HFF-Myc (cell line): ENCODE results near the gene ZNF282.

Source experiments
- DNase-seq: peaks from one replicate; pipeline ENCODE4 v3.0.0-alpha.2; 2011; ENCODE audit warnings: low read depth; ENCODE audit errors: extremely low read depth
- H3K4me3 ChIP-seq: replicated peaks from 2 replicates; pipeline ENCODE4 v1.5.1; 2011; ENCODE audit warnings: low read depth, mild to moderate bottlenecking, control low read depth, low read length
- TF ChIP-seq, protein P1 (sequence below): IDR thresholded peaks from 2 replicates; pipeline ENCODE4 v1.5.1; 2012; ENCODE audit warnings: mild to moderate bottlenecking, low read depth, low read length, control low read depth; ENCODE audit errors: missing control alignments

ZNF282 gene

DNA sequence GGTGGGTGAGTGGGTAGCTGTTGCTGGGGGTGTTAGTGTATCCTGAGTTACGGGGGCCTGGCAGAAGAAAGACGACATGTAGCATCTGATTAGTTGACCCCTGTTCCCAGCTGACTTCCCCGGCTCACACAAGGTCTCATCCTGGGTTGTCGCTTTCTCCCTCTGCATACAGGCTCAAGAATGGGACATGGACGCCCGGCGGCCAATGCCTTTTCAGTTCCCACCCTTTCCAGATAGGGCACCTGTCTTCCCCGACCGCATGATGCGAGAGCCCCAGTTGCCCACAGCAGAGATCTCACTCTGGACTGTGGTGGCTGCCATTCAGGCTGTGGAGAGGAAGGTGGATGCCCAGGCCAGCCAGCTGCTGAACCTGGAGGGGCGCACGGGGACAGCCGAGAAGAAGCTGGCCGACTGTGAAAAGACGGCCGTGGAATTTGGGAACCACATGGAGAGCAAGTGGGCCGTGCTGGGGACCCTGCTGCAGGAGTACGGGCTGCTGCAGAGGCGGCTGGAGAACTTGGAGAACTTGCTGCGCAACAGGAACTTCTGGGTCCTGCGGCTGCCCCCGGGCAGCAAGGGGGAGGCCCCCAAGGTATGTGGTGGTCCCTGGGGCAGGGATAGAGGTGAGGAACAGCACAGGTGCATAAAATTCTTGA lies 2.9 kb downstream of the ZNF282 start:
- TF ChIP-seq, protein P1, sequence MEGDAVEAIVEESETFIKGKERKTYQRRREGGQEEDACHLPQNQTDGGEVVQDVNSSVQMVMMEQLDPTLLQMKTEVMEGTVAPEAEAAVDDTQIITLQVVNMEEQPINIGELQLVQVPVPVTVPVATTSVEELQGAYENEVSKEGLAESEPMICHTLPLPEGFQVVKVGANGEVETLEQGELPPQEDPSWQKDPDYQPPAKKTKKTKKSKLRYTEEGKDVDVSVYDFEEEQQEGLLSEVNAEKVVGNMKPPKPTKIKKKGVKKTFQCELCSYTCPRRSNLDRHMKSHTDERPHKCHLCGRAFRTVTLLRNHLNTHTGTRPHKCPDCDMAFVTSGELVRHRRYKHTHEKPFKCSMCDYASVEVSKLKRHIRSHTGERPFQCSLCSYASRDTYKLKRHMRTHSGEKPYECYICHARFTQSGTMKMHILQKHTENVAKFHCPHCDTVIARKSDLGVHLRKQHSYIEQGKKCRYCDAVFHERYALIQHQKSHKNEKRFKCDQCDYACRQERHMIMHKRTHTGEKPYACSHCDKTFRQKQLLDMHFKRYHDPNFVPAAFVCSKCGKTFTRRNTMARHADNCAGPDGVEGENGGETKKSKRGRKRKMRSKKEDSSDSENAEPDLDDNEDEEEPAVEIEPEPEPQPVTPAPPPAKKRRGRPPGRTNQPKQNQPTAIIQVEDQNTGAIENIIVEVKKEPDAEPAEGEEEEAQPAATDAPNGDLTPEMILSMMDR = no peak
- no peak overlapping the region for H3K4me3 ChIP-seq
- DNase-seq = no peak

DNA sequence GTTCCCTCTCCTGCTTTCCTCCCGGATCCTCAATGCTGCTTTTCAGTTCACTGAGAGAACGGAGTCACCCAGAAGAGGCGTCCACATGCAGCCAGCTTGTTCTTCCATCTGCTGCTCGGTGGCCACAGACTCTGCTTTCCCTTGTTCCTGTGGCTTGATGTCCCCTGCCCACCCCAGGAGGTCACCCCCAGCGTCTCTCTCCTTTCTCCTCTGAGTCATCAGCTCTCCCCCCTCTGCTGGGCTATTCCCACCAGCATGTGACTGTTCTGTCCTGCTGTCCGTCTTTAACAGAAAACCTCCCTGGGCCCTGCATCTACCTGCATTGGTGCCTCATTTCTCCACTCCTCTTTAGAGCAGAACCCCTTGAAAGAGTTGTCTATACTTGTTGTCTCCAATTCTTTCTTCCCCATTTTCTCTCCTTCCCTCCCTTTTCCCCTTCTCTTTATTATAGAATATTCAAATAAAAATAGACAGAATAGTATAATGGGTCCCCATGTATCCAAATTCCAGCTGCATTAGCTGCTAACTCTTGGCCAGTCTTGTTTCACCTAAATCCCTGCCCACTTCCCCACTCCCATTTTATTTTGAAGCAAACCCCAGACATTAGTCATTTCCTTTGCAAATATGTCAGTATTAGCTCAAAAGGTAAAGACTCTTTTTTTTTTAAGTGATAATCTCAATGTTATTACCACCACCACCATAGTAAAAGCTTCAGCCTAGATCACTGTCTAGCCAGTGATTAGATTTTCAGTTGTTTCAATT lies 4.1 kb downstream of the ZNF282 start:
- TF ChIP-seq, protein P1 = no peak
- DNase-seq = no peak
- H3K4me3 ChIP-seq = no peak overlapping the region

DNA sequence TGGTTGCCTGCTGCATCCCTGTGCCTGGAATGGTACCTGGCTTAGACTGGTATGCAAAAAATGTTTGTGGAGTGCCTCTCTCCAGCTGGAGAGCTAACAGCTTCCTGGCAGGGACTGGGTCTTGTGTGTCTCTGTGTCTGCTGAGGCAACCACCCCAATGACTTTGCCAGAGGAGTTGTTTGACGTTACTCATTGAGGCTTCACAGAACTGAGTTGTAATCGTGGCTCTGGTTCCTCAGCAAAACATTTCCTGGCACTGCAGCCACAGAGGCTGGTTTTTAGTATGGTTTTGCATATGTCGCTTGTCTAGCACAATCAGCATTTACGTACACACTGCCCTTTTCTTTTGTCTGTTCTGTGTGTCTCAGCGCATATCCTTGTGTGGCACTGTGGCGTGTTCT lies 7.5 kb downstream of the ZNF282 start:
- no peak overlapping the region for H3K4me3 ChIP-seq
- DNase-seq = no peak
- TF ChIP-seq, protein P1 = no peak

DNA sequence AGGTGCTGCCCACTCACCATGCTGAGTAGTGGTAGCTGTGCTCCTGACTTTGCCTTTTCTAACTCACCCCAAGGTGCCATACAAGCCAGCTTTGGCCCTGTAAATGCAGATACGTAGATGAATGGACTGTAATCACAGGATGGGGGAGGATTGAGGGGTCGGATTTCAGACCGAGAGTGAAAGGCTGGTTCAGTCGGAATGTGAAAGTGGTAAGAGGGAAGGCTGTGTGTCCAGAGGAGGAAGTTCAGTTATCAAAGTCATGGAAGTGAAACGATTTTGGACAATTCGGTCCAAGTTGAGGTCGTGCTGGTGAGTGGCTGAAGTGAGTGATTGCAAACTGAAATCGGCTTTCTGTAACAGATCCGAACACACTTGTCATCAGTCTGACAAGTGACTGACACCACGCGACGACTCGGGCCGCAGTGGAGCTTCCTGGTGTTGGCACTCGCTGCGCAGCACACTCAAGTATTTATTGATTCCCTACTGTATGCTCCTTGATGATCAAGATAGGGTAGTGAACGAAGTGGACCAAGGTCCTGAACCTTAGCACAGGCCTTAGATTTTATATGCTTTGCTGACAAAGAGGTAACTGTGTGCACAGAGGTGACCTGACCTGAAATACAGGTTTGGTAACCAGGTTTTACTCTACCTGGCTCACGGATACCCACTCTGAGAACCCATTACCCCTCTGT lies 10.5 kb downstream of the ZNF282 start:
- no peak for DNase-seq
- TF ChIP-seq, protein P1 = no peak
- no peak overlapping the region for H3K4me3 ChIP-seq

DNA sequence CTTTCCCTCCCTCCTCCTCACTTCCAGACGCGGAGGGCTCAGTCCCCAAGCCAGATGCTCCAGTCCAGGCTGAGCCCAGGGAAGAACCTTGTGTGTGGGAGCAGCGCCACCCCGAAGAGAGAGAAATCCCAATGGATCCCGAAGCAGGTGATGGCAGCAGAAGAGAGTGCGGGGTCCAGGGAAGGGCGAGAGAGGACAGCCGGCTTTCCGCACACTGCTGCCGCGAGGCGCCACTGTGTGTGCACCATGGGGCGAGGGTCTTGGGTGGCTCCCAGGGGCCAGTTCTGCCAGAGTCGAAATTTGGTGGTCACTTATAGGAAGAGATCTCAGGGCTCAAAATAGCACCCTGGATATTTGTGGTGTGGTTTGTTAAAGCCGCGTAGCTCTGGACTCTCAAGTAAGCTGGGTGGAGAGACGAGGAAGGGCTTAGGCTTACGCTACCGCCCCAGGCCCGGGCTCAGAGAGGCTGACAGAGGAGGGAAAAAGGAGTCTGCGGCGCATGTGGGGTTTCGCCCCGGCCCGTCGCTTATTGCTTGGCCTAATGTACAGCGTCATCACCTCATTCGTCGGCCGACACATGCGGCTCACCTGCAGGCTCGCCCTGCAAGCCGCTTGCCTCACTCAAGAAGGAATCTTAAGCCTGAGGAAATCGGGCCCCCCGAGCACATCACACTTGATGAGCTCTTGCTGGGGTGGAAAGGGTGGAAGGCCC lies 12.1 kb downstream of the ZNF282 start:
- no peak overlapping the region for H3K4me3 ChIP-seq
- DNase-seq = no peak
- TF ChIP-seq, protein P1 = no peak

DNA sequence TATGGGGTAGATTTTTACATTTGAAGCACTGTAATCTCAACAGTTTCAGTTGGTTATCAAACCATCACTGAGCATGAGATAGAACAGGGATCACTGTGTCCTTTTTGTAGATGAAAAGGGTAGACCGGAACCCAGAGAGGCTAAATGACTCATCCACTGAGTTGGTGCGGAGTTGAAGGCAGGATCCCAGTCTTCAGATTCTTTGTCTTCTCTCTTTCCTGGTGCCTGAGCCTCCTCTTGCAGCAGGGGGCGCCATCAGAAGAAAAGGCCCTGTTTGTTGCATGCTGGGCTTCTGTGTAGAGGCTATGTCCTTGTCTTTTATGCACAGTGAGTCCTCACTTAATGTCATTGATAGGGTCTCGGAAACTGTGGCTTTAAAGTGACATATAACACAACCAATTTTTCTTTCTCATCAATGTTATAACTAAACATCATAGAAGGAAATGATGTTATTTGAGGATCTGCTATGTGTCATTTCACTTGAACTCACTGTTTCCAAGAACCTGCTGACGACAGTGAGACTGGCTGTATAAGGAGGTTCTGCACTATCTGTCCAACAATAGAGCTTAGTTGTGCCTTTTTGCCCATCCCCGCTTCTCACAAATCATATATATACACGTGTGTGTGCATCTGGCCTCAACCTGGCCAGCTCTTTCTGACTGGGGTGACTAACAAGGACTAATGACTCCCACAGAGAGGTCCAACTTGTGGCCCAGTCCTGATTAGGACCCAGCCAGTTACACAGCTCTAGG lies 14.3 kb downstream of the ZNF282 start:
- H3K4me3 ChIP-seq = no peak overlapping the region
- TF ChIP-seq, protein P1 = peak; percentile 84
- DNase-seq = peak; percentile 17
